H1 (cell line): ENCODE data around the gene MGRN1.

ENCODE experiments used
- CHD2 ChIP-seq: IDR thresholded peaks from 2 replicates; pipeline ENCODE4 v1.6.1; 2012; ENCODE audit warnings: low read length, improper control_type of control experiment
- EP300 ChIP-seq, 2 experiments: IDR thresholded peaks; 1 replicate in 1 of 2; 2 replicates in 1 of 2; pipeline ENCODE4 v1.6.1; 2011 to 2012; ENCODE audit warnings: low read depth in 2 of 2, low read length in 2 of 2, mild to moderate bottlenecking in 2 of 2, borderline replicate concordance in 1 of 2, inconsistent platforms in 1 of 2, moderate library complexity in 1 of 2
- EZH2 ChIP-seq: fragments of 200-600 bp; sonication (generic); IDR thresholded peaks from 2 replicates; pipeline ENCODE4 v1.7.1; 2012; ENCODE audit warnings: low read depth, mild to moderate bottlenecking, moderate library complexity, low read length, inconsistent platforms; ENCODE audit not compliant: severe bottlenecking
- FOSL1 ChIP-seq: IDR thresholded peaks from 2 replicates; pipeline ENCODE4 v1.6.1; 2011; ENCODE audit warnings: mild to moderate bottlenecking, low read depth, low read length, moderate library complexity; ENCODE audit not compliant: insufficient read depth
- POLR2A ChIP-seq, 2 experiments: IDR thresholded peaks; 1 replicate in 1 of 2; 2 replicates in 1 of 2; pipeline ENCODE4 v1.6.1; 2011; ENCODE audit warnings: low read depth in 2 of 2, low read length in 2 of 2, mild to moderate bottlenecking in 2 of 2; ENCODE audit errors: control extremely low read depth in 1 of 2
- SUZ12 ChIP-seq: fragments of 200-600 bp; sonication (generic); IDR thresholded peaks from 2 replicates; pipeline ENCODE4 v1.6.1; 2012; ENCODE audit warnings: mild to moderate bottlenecking, inconsistent platforms, low read length, moderate library complexity, mixed read lengths
- TF ChIP-seq, protein P1 (sequence below), 3 experiments: IDR thresholded peaks; 1 replicate in 2 of 3; 2 replicates in 1 of 3; pipeline versions ENCODE4 v1.5.1 to v1.6.1; 2011; ENCODE audit warnings: low read length in 3 of 3, mild to moderate bottlenecking in 3 of 3, inconsistent platforms in 2 of 3, low read depth in 1 of 3, moderate library complexity in 1 of 3; ENCODE audit not compliant: insufficient read depth in 1 of 3; ENCODE audit errors: control extremely low read depth in 1 of 3
- TF ChIP-seq, protein P2 (sequence below): IDR thresholded peaks from 2 replicates; pipeline ENCODE4 v1.6.1; 2012; ENCODE audit warnings: inconsistent platforms

DNA sequence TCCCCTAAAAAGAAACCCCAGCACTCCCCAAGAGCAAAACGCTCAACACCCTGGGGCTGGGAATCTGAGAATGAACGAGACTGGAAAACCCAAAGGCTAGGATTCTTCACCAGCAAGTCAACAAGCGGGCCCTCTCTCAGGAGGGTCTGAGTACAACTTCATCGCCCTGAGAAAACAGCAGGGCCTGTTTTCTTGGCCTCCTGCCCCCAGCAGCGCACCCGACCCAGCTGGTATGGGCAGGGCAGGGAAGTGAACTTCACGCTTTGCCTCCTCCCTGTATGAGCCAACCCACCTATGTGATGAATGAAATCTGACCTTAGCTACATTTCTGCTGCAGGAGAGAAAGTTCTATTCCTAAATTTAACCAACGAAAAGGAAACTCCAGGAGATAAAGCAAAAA, 79.9 kb downstream of the MGRN1 start:
- TF ChIP-seq POLR2A (IDR thresholded peaks at IDR 0.05; ENCODE audit: control extremely low read depth in 1 of 2, low read depth in 2 of 2, low read length in 2 of 2) (no peak), EZH2 (no peak), EP300 (IDR thresholded peaks at IDR 0.05; ENCODE audit: borderline replicate concordance in 1 of 2, low read depth in 2 of 2, low read length in 2 of 2) (no peak), CHD2 (no peak), FOSL1 (no peak), SUZ12 (no peak)
- TF ChIP-seq, protein P1, sequence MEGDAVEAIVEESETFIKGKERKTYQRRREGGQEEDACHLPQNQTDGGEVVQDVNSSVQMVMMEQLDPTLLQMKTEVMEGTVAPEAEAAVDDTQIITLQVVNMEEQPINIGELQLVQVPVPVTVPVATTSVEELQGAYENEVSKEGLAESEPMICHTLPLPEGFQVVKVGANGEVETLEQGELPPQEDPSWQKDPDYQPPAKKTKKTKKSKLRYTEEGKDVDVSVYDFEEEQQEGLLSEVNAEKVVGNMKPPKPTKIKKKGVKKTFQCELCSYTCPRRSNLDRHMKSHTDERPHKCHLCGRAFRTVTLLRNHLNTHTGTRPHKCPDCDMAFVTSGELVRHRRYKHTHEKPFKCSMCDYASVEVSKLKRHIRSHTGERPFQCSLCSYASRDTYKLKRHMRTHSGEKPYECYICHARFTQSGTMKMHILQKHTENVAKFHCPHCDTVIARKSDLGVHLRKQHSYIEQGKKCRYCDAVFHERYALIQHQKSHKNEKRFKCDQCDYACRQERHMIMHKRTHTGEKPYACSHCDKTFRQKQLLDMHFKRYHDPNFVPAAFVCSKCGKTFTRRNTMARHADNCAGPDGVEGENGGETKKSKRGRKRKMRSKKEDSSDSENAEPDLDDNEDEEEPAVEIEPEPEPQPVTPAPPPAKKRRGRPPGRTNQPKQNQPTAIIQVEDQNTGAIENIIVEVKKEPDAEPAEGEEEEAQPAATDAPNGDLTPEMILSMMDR (IDR thresholded peaks at IDR 0.05; ENCODE audit: control extremely low read depth in 1 of 3, insufficient read depth in 1 of 3, low read depth in 1 of 3, low read length in 3 of 3): no peak
- TF ChIP-seq, protein P2, sequence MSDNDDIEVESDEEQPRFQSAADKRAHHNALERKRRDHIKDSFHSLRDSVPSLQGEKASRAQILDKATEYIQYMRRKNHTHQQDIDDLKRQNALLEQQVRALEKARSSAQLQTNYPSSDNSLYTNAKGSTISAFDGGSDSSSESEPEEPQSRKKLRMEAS: no peak
